ENCODE measurements around the gene CNPY3. TPM values are rescaled to one million over a fixed set of nuclear protein-coding genes. Genes with fewer than 3 reads are reported as not detected.
A peak's percentile ranks its signal among the peaks of the same experiment; 100 is the strongest.

CNPY3 gene
- total and polyA plus RNA-seq, 2 of the 13 experiments (the other 11 are each of a cell fraction or from before 2014, with no cell fraction given), result 42.3 to 60.2 TPM

DNA sequence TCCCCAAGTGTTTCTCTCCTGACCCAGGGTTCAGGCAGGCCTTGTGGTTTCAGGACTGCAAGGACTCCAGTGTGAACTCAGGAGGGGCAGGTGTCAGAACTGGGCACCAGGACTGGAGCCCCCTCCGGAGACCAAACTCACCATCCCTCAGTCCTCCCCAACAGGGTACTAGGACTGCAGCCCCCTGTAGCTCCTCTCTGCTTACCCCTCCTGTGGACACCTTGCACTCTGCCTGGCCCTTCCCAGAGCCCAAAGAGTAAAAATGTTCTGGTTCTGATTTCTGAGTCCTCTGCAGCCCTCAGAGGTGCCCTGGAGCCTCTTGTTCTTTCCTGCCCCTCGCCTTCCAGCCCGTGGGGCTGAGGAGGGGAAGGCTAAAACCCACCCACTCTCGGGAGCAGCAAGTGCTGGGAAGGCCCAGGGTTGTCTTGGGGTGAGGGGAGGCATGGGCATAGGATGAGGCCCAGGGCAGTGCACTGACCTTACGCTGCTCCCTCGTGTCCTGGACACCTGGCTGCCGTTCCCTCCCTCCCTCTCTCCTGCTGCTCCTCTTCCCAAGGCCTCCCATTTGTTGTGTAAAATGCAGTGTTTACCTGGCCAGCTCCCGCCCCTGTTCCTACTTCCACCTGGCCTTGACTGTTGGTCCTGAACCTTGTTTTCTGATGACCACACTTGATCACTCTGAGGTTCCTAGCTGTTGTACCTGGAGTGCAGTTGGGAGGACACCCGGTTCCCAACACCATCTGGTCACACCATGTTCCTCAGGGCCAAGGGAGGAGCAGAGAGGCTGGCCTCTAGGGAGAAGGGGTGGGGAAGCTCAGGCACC, 9.9 kb downstream of the CNPY3 start (continued):
- TF ChIP-seq ZNF20 (CRISPR knock-in tag; IDR thresholded peaks at IDR 0.05), result no peak
- TF ChIP-seq UBTF (CRISPR knock-in tag; IDR thresholded peaks at IDR 0.05), result peak; percentile 84
- TF ChIP-seq PRDM10 (CRISPR knock-in tag; IDR thresholded peaks at IDR 0.05; ENCODE audit: low read depth), result peak; percentile 72
- TF ChIP-seq ATM (IDR thresholded peaks at IDR 0.05; ENCODE audit: borderline replicate concordance), result no peak; the same call in 1 of the 2 replicates
- TF ChIP-seq TAF1 (CRISPR knock-in tag; IDR thresholded peaks at IDR 0.05), result peak; percentile 7; the same call in 1 of the 2 replicates
- TF ChIP-seq ZNF792 (CRISPR knock-in tag; IDR thresholded peaks at IDR 0.05), result peak; percentile 87
- TF ChIP-seq ZNF782 (CRISPR knock-in tag; IDR thresholded peaks at IDR 0.05; ENCODE audit: borderline replicate concordance), result peak; percentile 98
- no peak for TF ChIP-seq ZKSCAN5 (CRISPR knock-in tag; IDR thresholded peaks at IDR 0.05)
- no peak for TF ChIP-seq ATF6 (CRISPR knock-in tag; conservative IDR thresholded peaks at IDR 0.05)
- TF ChIP-seq NPAS2 (CRISPR knock-in tag; IDR thresholded peaks at IDR 0.05; ENCODE audit: borderline replicate concordance), result no peak
- TF ChIP-seq, protein P1, sequence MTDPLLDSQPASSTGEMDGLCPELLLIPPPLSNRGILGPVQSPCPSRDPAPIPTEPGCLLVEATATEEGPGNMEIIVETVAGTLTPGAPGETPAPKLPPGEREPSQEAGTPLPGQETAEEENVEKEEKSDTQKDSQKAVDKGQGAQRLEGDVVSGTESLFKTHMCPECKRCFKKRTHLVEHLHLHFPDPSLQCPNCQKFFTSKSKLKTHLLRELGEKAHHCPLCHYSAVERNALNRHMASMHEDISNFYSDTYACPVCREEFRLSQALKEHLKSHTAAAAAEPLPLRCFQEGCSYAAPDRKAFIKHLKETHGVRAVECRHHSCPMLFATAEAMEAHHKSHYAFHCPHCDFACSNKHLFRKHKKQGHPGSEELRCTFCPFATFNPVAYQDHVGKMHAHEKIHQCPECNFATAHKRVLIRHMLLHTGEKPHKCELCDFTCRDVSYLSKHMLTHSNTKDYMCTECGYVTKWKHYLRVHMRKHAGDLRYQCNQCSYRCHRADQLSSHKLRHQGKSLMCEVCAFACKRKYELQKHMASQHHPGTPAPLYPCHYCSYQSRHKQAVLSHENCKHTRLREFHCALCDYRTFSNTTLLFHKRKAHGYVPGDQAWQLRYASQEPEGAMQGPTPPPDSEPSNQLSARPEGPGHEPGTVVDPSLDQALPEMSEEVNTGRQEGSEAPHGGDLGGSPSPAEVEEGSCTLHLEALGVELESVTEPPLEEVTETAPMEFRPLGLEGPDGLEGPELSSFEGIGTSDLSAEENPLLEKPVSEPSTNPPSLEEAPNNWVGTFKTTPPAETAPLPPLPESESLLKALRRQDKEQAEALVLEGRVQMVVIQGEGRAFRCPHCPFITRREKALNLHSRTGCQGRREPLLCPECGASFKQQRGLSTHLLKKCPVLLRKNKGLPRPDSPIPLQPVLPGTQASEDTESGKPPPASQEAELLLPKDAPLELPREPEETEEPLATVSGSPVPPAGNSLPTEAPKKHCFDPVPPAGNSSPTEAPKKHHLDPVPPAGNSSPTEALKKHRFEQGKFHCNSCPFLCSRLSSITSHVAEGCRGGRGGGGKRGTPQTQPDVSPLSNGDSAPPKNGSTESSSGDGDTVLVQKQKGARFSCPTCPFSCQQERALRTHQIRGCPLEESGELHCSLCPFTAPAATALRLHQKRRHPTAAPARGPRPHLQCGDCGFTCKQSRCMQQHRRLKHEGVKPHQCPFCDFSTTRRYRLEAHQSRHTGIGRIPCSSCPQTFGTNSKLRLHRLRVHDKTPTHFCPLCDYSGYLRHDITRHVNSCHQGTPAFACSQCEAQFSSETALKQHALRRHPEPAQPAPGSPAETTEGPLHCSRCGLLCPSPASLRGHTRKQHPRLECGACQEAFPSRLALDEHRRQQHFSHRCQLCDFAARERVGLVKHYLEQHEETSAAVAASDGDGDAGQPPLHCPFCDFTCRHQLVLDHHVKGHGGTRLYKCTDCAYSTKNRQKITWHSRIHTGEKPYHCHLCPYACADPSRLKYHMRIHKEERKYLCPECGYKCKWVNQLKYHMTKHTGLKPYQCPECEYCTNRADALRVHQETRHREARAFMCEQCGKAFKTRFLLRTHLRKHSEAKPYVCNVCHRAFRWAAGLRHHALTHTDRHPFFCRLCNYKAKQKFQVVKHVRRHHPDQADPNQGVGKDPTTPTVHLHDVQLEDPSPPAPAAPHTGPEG (CRISPR knock-in tag; IDR thresholded peaks at IDR 0.05), result 0 out of 2 replicates have a peak, but pooled peaks have one; percentile 2
- peak; percentile 28 for TF ChIP-seq STAG1 (CRISPR knock-in tag; IDR thresholded peaks at IDR 0.05)
- TF ChIP-seq NAIF1 (CRISPR knock-in tag; IDR thresholded peaks at IDR 0.05; ENCODE audit: borderline replicate concordance), result no peak; the same call in 1 of the 2 replicates
- TF ChIP-seq HNRNPLL (IDR thresholded peaks at IDR 0.05; ENCODE audit: low read depth, low read length, poor library complexity, severe bottlenecking), result no peak
